ENCODE results near the gene ASIC1. TPM values are rescaled to one million over a fixed set of nuclear protein-coding genes. Genes with fewer than 3 reads are reported as not detected.

Gene ASIC1
- polyA plus RNA-seq, 3 donors, result not detected

- DNase-seq, result no peak
- H3K4me2 ChIP-seq (replicated peaks; ENCODE audit: extremely low read depth, low read length, poor library complexity, severe bottlenecking), result no peak overlapping the region
- no peak overlapping the region for H3K9ac ChIP-seq (ENCODE audit: insufficient read depth, low read length, poor library complexity, severe bottlenecking)
- no peaks in the 10 kb centered on the region for H3K27me3 ChIP-seq (ENCODE audit: control insufficient read depth in 2 of 2, insufficient read depth in 2 of 2, low read length in 2 of 2)
- peak overlapping the region in 1 of 7 donors; percentile 10 for H3K27ac Mint-ChIP-seq
- H3K4me3 Mint-ChIP-seq, result no peak overlapping the region
- H3K27ac ChIP-seq (ENCODE audit: low read depth in 1 of 2, low read length in 2 of 2), result no peak overlapping the region
- H3K9me3 Mint-ChIP-seq, result peaks cover 0 to under 1% (median 0%) of the 10 kb centered on the region in 7 donors
- H2AFZ ChIP-seq (ENCODE audit: insufficient read depth, low read depth, low read length, poor library complexity, severe bottlenecking), result no peak overlapping the region
- H3K27me3 Mint-ChIP-seq (ENCODE audit: low read depth in 3 of 3), result peaks cover 5 to 23% (median 14%) of the 10 kb centered on the region in 3 donors
- H3K4me3 ChIP-seq (replicated peaks in 1 of 3; ENCODE audit: low read depth in 2 of 3, low read length in 3 of 3), result no peak overlapping the region
- H3K9me3 ChIP-seq (replicated peaks in 1 of 2; ENCODE audit: control insufficient read depth in 1 of 2, insufficient read depth in 1 of 2, low read length in 2 of 2), result no peaks in the 10 kb centered on the region
- H3K4me1 Mint-ChIP-seq, result peaks cover 16% of the 10 kb centered on the region
- H4K20me1 ChIP-seq (ENCODE audit: insufficient read depth, low read length), result no peaks in the 10 kb centered on the region
- WGBS (ENCODE audit: insufficient coverage), result 86% methylated on average over 3 of the region's 4 CpGs
- no peak for TF ChIP-seq CTCF (IDR thresholded peaks at IDR 0.05)
- no peaks in the 10 kb centered on the region for H3K79me2 ChIP-seq (ENCODE audit: insufficient read depth, low read length)
- peaks cover 6 to 7% of the 10 kb centered on the region in 2 donors for H3K4me1 ChIP-seq (ENCODE audit: control insufficient read depth in 1 of 2, insufficient read depth in 2 of 2, low read length in 2 of 2)
- H3K36me3 Mint-ChIP-seq, result no peaks in the 10 kb centered on the region
- no peaks in the 10 kb centered on the region for H3K36me3 ChIP-seq (replicated peaks in 1 of 2; ENCODE audit: control insufficient read depth in 1 of 2, insufficient read depth in 2 of 2, low read length in 2 of 2)
- intact Hi-C loops (cut with micrococcal nuclease), result no loop called here
Measured at GRCh38 chr12:50040657-50041056, 16.7 kb upstream of the ASIC1 start.

DNA sequence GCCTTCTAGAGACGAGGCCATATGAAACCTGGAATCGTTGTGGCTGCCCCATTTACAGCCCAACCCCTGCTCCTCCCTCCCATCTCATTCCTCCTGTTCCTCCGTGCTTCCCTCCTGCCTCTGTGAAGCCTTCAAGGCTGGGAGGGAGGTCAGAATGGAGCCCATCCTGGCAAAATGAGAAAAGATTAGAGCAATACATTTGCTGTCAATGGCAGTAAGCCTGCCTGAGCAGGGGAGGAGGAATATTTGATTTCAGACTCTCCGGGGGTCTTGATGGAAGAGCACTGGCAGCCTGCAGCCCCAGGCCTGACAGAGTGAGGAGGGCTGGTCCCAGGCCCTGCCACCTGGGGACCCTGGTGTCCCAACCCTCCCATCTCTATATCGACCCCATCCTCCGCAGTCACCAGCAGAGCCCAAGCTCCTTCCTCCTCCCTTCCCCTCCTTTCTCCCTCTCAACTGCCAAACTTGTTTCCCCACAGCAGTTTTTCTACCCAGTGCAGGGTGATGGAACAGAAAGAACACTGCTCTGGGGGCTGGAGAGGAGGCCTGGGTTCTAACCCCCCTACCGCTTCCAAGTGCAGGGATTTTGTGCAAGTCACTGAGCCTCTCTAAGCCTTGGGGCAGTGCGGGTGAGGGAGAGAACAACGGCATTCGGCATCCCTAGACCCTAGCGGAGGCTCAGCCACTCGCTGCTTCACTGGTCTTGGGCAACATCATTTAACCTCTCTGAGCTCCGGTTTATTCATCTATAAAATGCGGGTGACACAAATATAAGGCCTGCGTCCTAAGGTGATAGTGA, 16.1 kb upstream of the ASIC1 start:
- no peak overlapping the region for H3K27ac Mint-ChIP-seq
- WGBS (ENCODE audit: insufficient coverage), result 90% methylated on average over 10 of the region's 15 CpGs

More for the DNA sequence above, 16.1 kb upstream of the ASIC1 start:
- no peaks in the 10 kb centered on the region for H3K36me3 Mint-ChIP-seq
- Histone ChIP-seq H2AFZ (ENCODE audit: insufficient read depth, low read depth, low read length, poor library complexity, severe bottlenecking) (no peak overlapping the region), H3K27me3 (ENCODE audit: control insufficient read depth in 2 of 2, insufficient read depth in 2 of 2, low read length in 2 of 2) (no peaks in the 10 kb centered on the region), H4K20me1 (ENCODE audit: insufficient read depth, low read length) (no peaks in the 10 kb centered on the region), H3K4me2 (replicated peaks; ENCODE audit: extremely low read depth, low read length, poor library complexity, severe bottlenecking) (no peak overlapping the region), H3K9me3 (replicated peaks in 1 of 2; ENCODE audit: control insufficient read depth in 1 of 2, insufficient read depth in 1 of 2, low read length in 2 of 2) (no peaks in the 10 kb centered on the region), H3K4me3 (replicated peaks in 1 of 3; ENCODE audit: low read depth in 2 of 3, low read length in 3 of 3) (no peak overlapping the region), H3K79me2 (ENCODE audit: insufficient read depth, low read length) (no peaks in the 10 kb centered on the region), H3K9ac (ENCODE audit: insufficient read depth, low read length, poor library complexity, severe bottlenecking) (no peak overlapping the region), H3K4me1 (ENCODE audit: control insufficient read depth in 1 of 2, insufficient read depth in 2 of 2, low read length in 2 of 2) (peaks cover 6 to 7% of the 10 kb centered on the region in 2 donors), H3K27ac (ENCODE audit: low read depth in 1 of 2, low read length in 2 of 2) (no peak overlapping the region), H3K36me3 (replicated peaks in 1 of 2; ENCODE audit: control insufficient read depth in 1 of 2, insufficient read depth in 2 of 2, low read length in 2 of 2) (no peaks in the 10 kb centered on the region)
- H3K4me1 Mint-ChIP-seq, result peaks cover 16% of the 10 kb centered on the region
- DNase-seq, result no peak
- TF ChIP-seq CTCF (IDR thresholded peaks at IDR 0.05), result no peak
- no peak overlapping the region for H3K4me3 Mint-ChIP-seq
- H3K9me3 Mint-ChIP-seq, result peaks cover 0 to 2% (median 0%) of the 10 kb centered on the region in 7 donors
- H3K27me3 Mint-ChIP-seq (ENCODE audit: low read depth in 3 of 3), result peaks cover 5 to 23% (median 12%) of the 10 kb centered on the region in 3 donors
- intact Hi-C loops (cut with micrococcal nuclease), result no loop called here

Measured in CD14-positive monocyte (primary cell).